Mucosa of rectum (tissue), 2 donors: ENCODE data around the gene CDKL5.

ENCODE experiments used
- H3K27ac ChIP-seq, 2 donors: one replicate each; pipeline ENCODE4 v1.7.0; 2013; ENCODE audit warnings: inconsistent platforms in 2 of 2, low read depth in 2 of 2, low read length in 2 of 2
- H3K27me3 ChIP-seq, 2 donors: one replicate each; pipeline ENCODE4 v1.7.0; 2013; ENCODE audit warnings: low read length in 2 of 2; ENCODE audit not compliant: control insufficient read depth in 2 of 2, insufficient read depth in 2 of 2
- H3K36me3 ChIP-seq, 2 donors: one replicate each; pipeline ENCODE4 v1.7.0; 2013; ENCODE audit warnings: low read length in 2 of 2; ENCODE audit not compliant: control insufficient read depth in 2 of 2, insufficient read depth in 2 of 2
- H3K4me1 ChIP-seq, 2 donors: one replicate each; pipeline ENCODE4 v1.7.0; 2013; ENCODE audit warnings: low read length in 2 of 2, mild to moderate bottlenecking in 1 of 2; ENCODE audit not compliant: control insufficient read depth in 2 of 2, insufficient read depth in 2 of 2
- H3K4me3 ChIP-seq, 2 donors: one replicate each; pipeline ENCODE4 v1.7.0; 2013; ENCODE audit warnings: low read length in 2 of 2
- H3K9ac ChIP-seq, 2 donors: one replicate each; pipeline ENCODE4 v1.7.0; 2013; ENCODE audit warnings: low read length in 2 of 2, low read depth in 1 of 2, mild to moderate bottlenecking in 1 of 2
- H3K9me3 ChIP-seq, 2 donors: one replicate each; pipeline ENCODE4 v1.7.0; 2013; ENCODE audit warnings: low read length in 2 of 2; ENCODE audit not compliant: control insufficient read depth in 2 of 2
- donor health status: healthy.
- donor health status: Normal muscosa, but diverticular disease.

Gene CDKL5

GRCh38 chrX:18534949-18535348, 109.5 kb downstream of the CDKL5 start:
- Histone ChIP-seq H3K9ac (no peak overlapping the region), H3K4me3 (no peak overlapping the region), H3K36me3 (no peaks in the 10 kb centered on the region), H3K4me1 (no peaks in the 10 kb centered on the region), H3K9me3 (no peaks in the 10 kb centered on the region), H3K27ac (no peak overlapping the region), H3K27me3 (no peaks in the 10 kb centered on the region)

GRCh38 chrX:18537068-18537467, 111.7 kb downstream of the CDKL5 start:
- no peak overlapping the region for H3K4me3 ChIP-seq
- H3K27ac ChIP-seq = no peak overlapping the region
- H3K9me3 ChIP-seq = no peaks in the 10 kb centered on the region
- H3K9ac ChIP-seq = no peak overlapping the region
- H3K36me3 ChIP-seq = no peaks in the 10 kb centered on the region
- H3K27me3 ChIP-seq = no peaks in the 10 kb centered on the region
- no peaks in the 10 kb centered on the region for H3K4me1 ChIP-seq

GRCh38 chrX:18537524-18537923, 112.1 kb downstream of the CDKL5 start:
- H3K27me3 ChIP-seq = no peaks in the 10 kb centered on the region
- no peaks in the 10 kb centered on the region for H3K4me1 ChIP-seq

GRCh38 chrX:18542131-18542530, 116.7 kb downstream of the CDKL5 start:
- Histone ChIP-seq H3K27ac (no peak overlapping the region), H3K9me3 (no peaks in the 10 kb centered on the region), H3K9ac (no peak overlapping the region), H3K36me3 (no peaks in the 10 kb centered on the region), H3K4me1 (no peaks in the 10 kb centered on the region), H3K4me3 (no peak overlapping the region), H3K27me3 (no peaks in the 10 kb centered on the region)

More at GRCh38 chrX:18537524-18537923, 112.1 kb downstream of the CDKL5 start:
- Histone ChIP-seq H3K27ac (no peak overlapping the region), H3K9ac (no peak overlapping the region), H3K9me3 (no peaks in the 10 kb centered on the region), H3K4me3 (no peak overlapping the region), H3K36me3 (no peaks in the 10 kb centered on the region)

GRCh38 chrX:18542905-18543304, 117.5 kb downstream of the CDKL5 start:
- H3K4me3 ChIP-seq = no peak overlapping the region
- H3K27ac ChIP-seq = no peak overlapping the region

GRCh38 chrX:18543738-18544137, 118.3 kb downstream of the CDKL5 start:
- H3K4me3 ChIP-seq = no peak overlapping the region
- no peak overlapping the region for H3K9ac ChIP-seq
- H3K36me3 ChIP-seq = no peaks in the 10 kb centered on the region
- H3K27me3 ChIP-seq = no peaks in the 10 kb centered on the region
- no peaks in the 10 kb centered on the region for H3K9me3 ChIP-seq
- no peaks in the 10 kb centered on the region for H3K4me1 ChIP-seq
- no peak overlapping the region for H3K27ac ChIP-seq

More at GRCh38 chrX:18542905-18543304, 117.5 kb downstream of the CDKL5 start:
- no peaks in the 10 kb centered on the region for H3K36me3 ChIP-seq
- no peaks in the 10 kb centered on the region for H3K4me1 ChIP-seq
- H3K27me3 ChIP-seq = no peaks in the 10 kb centered on the region
- H3K9me3 ChIP-seq = no peaks in the 10 kb centered on the region
- H3K9ac ChIP-seq = no peak overlapping the region

GRCh38 chrX:18545771-18546170, 120.4 kb downstream of the CDKL5 start:
- Histone ChIP-seq H3K27ac (no peak overlapping the region), H3K36me3 (no peaks in the 10 kb centered on the region), H3K4me1 (no peaks in the 10 kb centered on the region), H3K9me3 (no peaks in the 10 kb centered on the region), H3K9ac (no peak overlapping the region), H3K4me3 (no peak overlapping the region), H3K27me3 (no peaks in the 10 kb centered on the region)

GRCh38 chrX:18548996-18549395, 123.6 kb downstream of the CDKL5 start:
- Histone ChIP-seq H3K9me3 (no peaks in the 10 kb centered on the region), H3K9ac (no peak overlapping the region), H3K27me3 (no peaks in the 10 kb centered on the region), H3K27ac (no peak overlapping the region), H3K4me3 (no peak overlapping the region), H3K36me3 (no peaks in the 10 kb centered on the region), H3K4me1 (no peaks in the 10 kb centered on the region)

- Histone ChIP-seq H3K36me3 (no peaks in the 10 kb centered on the region), H3K4me1 (no peaks in the 10 kb centered on the region), H3K27ac (no peak overlapping the region), H3K27me3 (no peaks in the 10 kb centered on the region), H3K4me3 (no peak overlapping the region), H3K9ac (no peak overlapping the region), H3K9me3 (no peaks in the 10 kb centered on the region)
These were observed 124.2 kb downstream of the CDKL5 start for GRCh38 chrX:18549643-18550042.

GRCh38 chrX:18557879-18558278, 132.5 kb downstream of the CDKL5 start:
- Histone ChIP-seq H3K4me3 (no peak overlapping the region), H3K9ac (no peak overlapping the region), H3K4me1 (no peaks in the 10 kb centered on the region), H3K9me3 (no peaks in the 10 kb centered on the region), H3K36me3 (no peaks in the 10 kb centered on the region), H3K27ac (no peak overlapping the region), H3K27me3 (no peaks in the 10 kb centered on the region)

- Histone ChIP-seq H3K36me3 (no peaks in the 10 kb centered on the region), H3K9ac (no peak overlapping the region), H3K4me3 (no peak overlapping the region), H3K27ac (no peak overlapping the region), H3K9me3 (no peaks in the 10 kb centered on the region), H3K27me3 (no peaks in the 10 kb centered on the region), H3K4me1 (no peaks in the 10 kb centered on the region)
These were observed 133.4 kb downstream of the CDKL5 start for GRCh38 chrX:18558799-18559198.
